GM21529 (cell line): Measurements from ENCODE around the gene TEC.
"Not testable (repeated sequence)": the region's sequence is repeated elsewhere in the genome, so short reads cannot be mapped to it uniquely, and the experiment has no call there.

Experiments used
- ATAC-seq: cut with Tn5 transposase; IDR thresholded peaks from one replicate; pipeline ENCODE4 v1.9.1; 2021; ENCODE audit not compliant: unreplicated experiment

Gene TEC

DNA sequence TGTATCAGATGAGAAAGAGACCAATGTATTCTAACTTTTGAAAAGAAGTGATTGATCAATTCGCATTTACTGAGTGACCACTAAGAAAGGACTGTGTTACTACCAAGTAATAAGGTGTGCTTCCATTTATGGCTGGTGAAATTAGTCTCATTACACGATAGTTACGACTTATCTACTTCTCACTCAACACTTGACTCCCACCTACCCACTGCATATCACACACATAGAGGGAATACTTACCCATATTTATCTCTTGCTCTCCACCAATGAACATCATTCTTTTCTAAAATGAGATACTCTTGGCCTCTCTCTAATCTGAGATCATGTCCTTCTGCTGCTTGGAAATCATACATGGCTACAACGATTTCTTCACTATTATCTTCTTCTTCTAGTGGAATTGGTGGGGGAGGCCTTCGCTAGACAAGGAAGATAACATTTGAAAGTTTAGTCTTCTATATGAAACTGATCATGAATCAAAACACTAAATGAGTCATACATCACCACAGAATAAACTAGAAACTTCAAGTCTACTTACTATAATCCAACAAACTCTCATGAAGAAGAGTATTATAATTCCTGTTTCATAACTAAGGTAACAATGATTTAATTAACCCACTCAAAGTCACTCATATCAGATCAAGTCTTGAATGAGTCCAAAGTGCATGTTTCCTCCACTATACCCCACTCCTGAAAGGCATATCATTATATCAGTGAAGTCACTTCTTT, 101.9 kb downstream of the TEC start:
- ATAC-seq, result no peak

DNA sequence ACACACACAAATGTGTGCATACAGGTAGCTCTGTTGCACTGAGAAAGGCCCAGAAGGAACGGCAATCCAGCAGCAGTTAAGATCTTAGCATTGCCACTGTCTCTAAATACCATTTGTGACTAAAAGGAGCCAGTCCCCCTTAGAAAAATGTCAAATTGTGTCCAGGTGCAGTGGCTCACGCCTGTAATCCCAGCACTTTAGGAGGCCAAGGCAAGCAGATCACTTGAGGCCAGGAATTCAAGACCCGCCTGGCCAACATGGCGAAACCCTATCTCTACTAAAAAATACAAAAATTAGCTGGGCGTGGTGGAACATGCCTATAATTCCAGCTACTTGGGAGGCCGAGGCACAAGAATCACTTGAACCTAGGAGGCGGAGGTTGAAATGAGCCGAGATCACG, 105.1 kb downstream of the TEC start:
- ATAC-seq, result not testable (repeated sequence)

GRCh38 chr4:48163746-48164145, 105.9 kb downstream of the TEC start:
- no peak for ATAC-seq

DNA sequence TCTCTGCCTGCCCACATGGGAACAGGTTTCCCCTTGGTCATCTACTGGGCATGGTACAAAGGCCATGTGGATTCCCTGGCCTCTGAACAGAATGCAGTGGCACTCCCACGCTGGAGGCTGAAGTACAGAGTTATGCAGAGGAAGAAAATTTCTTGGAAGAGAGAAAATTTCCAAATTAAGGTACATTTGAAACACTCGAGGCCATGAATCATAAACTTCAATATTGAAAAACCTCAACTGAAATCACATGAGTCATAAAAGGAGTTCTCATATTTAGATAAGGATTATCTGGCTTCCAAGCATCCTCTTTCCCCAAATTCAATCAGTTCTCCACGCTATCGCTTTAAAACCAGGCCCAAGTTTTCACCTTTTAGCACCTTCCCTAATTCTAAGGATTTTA, 107.5 kb downstream of the TEC start:
- no peak for ATAC-seq

- no peak for ATAC-seq
These were observed 112.4 kb downstream of the TEC start for GRCh38 chr4:48157271-48157670.

- ATAC-seq, result no peak
These were observed 113.2 kb downstream of the TEC start for GRCh38 chr4:48156423-48156822.

GRCh38 chr4:48153791-48154550, 115.7 kb downstream of the TEC start:
- peak; percentile 62 for ATAC-seq

DNA sequence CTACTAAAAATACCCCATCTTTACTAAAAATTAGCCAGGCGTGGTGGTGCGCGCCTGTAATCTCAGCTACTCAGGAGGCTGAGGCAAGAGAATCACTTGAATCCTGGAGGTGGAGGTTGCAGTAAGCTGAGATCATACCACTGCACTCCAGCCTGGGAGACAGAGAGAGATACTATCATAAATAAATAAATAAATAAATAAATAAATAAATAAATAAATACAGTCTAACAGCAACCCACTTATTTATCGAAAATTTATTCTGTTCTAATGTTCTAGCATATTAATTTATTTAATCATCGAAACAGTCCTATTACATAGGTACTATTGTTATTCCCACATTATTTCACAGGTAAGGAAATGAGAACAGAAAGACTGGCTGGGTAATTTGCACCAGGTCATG, 117.4 kb downstream of the TEC start:
- ATAC-seq, result no peak

- ATAC-seq, result no peak
These were observed 119.7 kb downstream of the TEC start for GRCh38 chr4:48149827-48150370.

GRCh38 chr4:48147621-48148020, 122.0 kb downstream of the TEC start:
- ATAC-seq, result no peak

GRCh38 chr4:48141048-48141447, 128.6 kb downstream of the TEC start:
- ATAC-seq, result no peak

GRCh38 chr4:48139691-48140090, 129.9 kb downstream of the TEC start:
- ATAC-seq, result no peak

GRCh38 chr4:48138936-48139335, 130.7 kb downstream of the TEC start:
- ATAC-seq, result peak; percentile 89

GRCh38 chr4:48138511-48138910, 131.1 kb downstream of the TEC start:
- no peak for ATAC-seq

GRCh38 chr4:48137846-48138245, 131.8 kb downstream of the TEC start:
- no peak for ATAC-seq

GRCh38 chr4:48134081-48134480, 135.6 kb downstream of the TEC start, which contains the start of gene TXK:
Gene TXK, minus strand, starts transcription at chr4:48134250. Its CDS starts 80 bp downstream, at chr4:48134170.
- no peak for ATAC-seq

DNA sequence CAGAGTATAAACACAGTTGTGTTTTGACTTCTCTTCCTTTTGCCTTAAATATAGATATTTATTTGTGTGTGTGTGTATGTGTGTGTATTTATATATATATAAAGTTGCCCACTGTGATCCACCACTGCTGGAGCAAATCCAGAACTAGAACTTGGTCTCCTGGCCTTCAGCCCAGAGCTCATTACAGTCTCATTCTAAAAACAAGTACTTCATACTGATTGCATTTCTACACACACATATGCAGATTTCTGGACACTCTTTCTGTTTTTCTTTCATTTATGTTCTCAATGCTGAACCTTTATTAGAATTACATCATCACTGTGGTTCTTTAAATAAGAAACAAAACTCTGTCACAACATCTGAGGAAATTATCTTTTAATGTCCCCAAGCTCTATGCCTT, 136.0 kb downstream of the TEC start:
- ATAC-seq, result no peak

DNA sequence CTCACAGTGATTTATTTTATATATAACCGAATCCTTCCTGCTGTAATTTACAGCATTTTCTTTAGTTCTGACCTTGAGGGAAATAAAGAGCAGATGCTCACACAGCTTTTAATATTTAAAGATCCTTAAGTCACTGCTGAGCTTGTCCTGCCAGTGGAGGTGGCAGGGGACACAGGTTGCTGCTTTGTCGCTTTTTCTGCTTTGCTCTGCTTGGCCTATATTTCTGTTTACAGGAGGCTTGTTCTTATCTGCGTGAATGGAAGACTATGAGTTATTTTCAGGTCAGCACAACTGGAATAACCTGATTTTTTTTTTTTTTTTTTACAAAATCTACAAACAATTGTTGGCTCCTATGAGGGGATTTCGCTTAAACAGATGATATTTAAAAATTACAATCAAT, 137.9 kb downstream of the TEC start:
- ATAC-seq, result no peak

DNA sequence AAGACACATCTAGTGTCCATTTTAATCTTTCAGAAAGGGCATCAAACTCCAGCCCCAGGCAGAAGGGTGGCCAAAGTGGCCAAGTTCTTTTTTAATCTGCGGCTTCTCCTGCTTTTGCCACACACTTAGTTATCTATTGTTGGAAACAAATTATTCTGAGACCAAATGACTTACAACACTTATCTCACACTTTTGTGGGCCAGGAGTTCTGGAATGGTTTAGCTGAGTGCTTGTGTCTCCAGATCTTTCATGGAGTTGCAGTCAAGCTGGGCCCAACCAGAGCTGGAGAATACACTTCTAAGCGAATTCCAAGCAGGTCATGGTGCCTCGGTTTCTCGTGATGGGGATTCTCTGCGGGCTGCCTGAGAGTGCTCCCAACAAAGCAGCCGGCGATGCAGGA, 139.5 kb downstream of the TEC start:
- ATAC-seq, result no peak

- ATAC-seq, result no peak
These were observed 140.2 kb downstream of the TEC start for GRCh38 chr4:48129307-48130014.

GRCh38 chr4:48127682-48128404, 141.8 kb downstream of the TEC start:
- peak; percentile 90 for ATAC-seq
